Measurements from ENCODE around the gene GAD1. TPM values are rescaled to one million over a fixed set of nuclear protein-coding genes. Genes with fewer than 3 reads are reported as not detected.

GAD1 gene
- total RNA-seq, 2 donors from 2014 or later = 12.8 to 26.3 TPM

- H3K27ac Mint-ChIP-seq = no peak overlapping the region
- H3K9me3 Mint-ChIP-seq = no peaks in the 10 kb centered on the region
- no peaks in the 10 kb centered on the region for H3K9me3 ChIP-seq (ENCODE audit: control insufficient read depth, low read length)
- no peak overlapping the region for H3K27ac ChIP-seq (ENCODE audit: low read depth, low read length)
- no peak for DNase-seq
- no peaks in the 10 kb centered on the region for H3K27me3 ChIP-seq (ENCODE audit: control insufficient read depth, insufficient read depth, low read length, poor library complexity, severe bottlenecking)
- no peak overlapping the region for H3K4me3 Mint-ChIP-seq
- no peaks in the 10 kb centered on the region for H3K4me1 ChIP-seq (ENCODE audit: control insufficient read depth, insufficient read depth, low read length)
- TF ChIP-seq CTCF (conservative IDR thresholded peaks at IDR 0.05) = no peak
- H3K27me3 Mint-ChIP-seq (ENCODE audit: insufficient read depth) = no peaks in the 10 kb centered on the region
- H3K36me3 ChIP-seq (ENCODE audit: control insufficient read depth, insufficient read depth, low read length) = peaks cover 27% of the 10 kb centered on the region
- H3K4me3 ChIP-seq (ENCODE audit: low read length) = no peak overlapping the region
- 93 to 100% methylated on average over 1 of the region's 1 CpG for WGBS, 2 experiments (ENCODE audit: insufficient coverage in 1 of 2, insufficient read length in 1 of 2)
- H3K4me1 Mint-ChIP-seq = no peaks in the 10 kb centered on the region
- no peak overlapping the region for H3K9ac ChIP-seq (ENCODE audit: extremely low read depth, low read length, poor library complexity, severe bottlenecking)
- H3K36me3 Mint-ChIP-seq (ENCODE audit: low read depth) = peaks cover 26% of the 10 kb centered on the region
Observed at GRCh38 chr2:170856066-170856465, 39.4 kb downstream of the GAD1 start.

GRCh38 chr2:170862286-170862902, 45.7 kb downstream of the GAD1 start:
- Histone ChIP-seq H3K36me3 (ENCODE audit: control insufficient read depth, insufficient read depth, low read length) (peaks cover 14% of the 10 kb centered on the region), H3K9ac (ENCODE audit: extremely low read depth, low read length, poor library complexity, severe bottlenecking) (no peak overlapping the region), H3K4me1 (ENCODE audit: control insufficient read depth, insufficient read depth, low read length) (no peaks in the 10 kb centered on the region), H3K9me3 (ENCODE audit: control insufficient read depth, low read length) (peaks cover 4% of the 10 kb centered on the region), H3K27me3 (ENCODE audit: control insufficient read depth, insufficient read depth, low read length, poor library complexity, severe bottlenecking) (no peaks in the 10 kb centered on the region), H3K27ac (ENCODE audit: low read depth, low read length) (no peak overlapping the region), H3K4me3 (ENCODE audit: low read length) (no peak overlapping the region)
- H3K27me3 Mint-ChIP-seq (ENCODE audit: insufficient read depth) = no peaks in the 10 kb centered on the region
- H3K4me3 Mint-ChIP-seq = no peak overlapping the region
- DNase-seq = no peak
- 89 to 91% methylated on average over 1 to 7 of the region's 7 CpGs for WGBS, 2 experiments (ENCODE audit: insufficient coverage in 1 of 2, insufficient read length in 1 of 2)
- no peak for TF ChIP-seq CTCF (conservative IDR thresholded peaks at IDR 0.05)
- H3K4me1 Mint-ChIP-seq = no peaks in the 10 kb centered on the region
- H3K9me3 Mint-ChIP-seq = no peaks in the 10 kb centered on the region
- H3K27ac Mint-ChIP-seq = no peak overlapping the region
- H3K36me3 Mint-ChIP-seq (ENCODE audit: low read depth) = no peaks in the 10 kb centered on the region

GRCh38 chr2:170863087-170863486, 46.4 kb downstream of the GAD1 start:
- no peak for TF ChIP-seq CTCF (conservative IDR thresholded peaks at IDR 0.05)
- peaks cover 12% of the 10 kb centered on the region for H3K36me3 ChIP-seq (ENCODE audit: control insufficient read depth, insufficient read depth, low read length)
- no peak overlapping the region for H3K27ac ChIP-seq (ENCODE audit: low read depth, low read length)
- Mint-ChIP-seq H3K9me3 (no peaks in the 10 kb centered on the region), H3K4me3 (no peak overlapping the region), H3K27ac (no peak overlapping the region), H3K36me3 (ENCODE audit: low read depth) (no peaks in the 10 kb centered on the region), H3K4me1 (no peaks in the 10 kb centered on the region), H3K27me3 (ENCODE audit: insufficient read depth) (no peaks in the 10 kb centered on the region)
- no peak overlapping the region for H3K9ac ChIP-seq (ENCODE audit: extremely low read depth, low read length, poor library complexity, severe bottlenecking)
- no peaks in the 10 kb centered on the region for H3K27me3 ChIP-seq (ENCODE audit: control insufficient read depth, insufficient read depth, low read length, poor library complexity, severe bottlenecking)
- H3K4me1 ChIP-seq (ENCODE audit: control insufficient read depth, insufficient read depth, low read length) = no peaks in the 10 kb centered on the region
- DNase-seq = no peak
- 84 to 100% methylated on average over 1 to 3 of the region's 4 CpGs for WGBS, 2 experiments (ENCODE audit: insufficient coverage in 1 of 2, insufficient read length in 1 of 2)
- H3K4me3 ChIP-seq (ENCODE audit: low read length) = no peak overlapping the region
- peaks cover 4% of the 10 kb centered on the region for H3K9me3 ChIP-seq (ENCODE audit: control insufficient read depth, low read length)

Measured in endodermal cell (in vitro differentiated cells).